Endothelial cell (in vitro differentiated cells): ENCODE data around the gene SPINK6. TPM values are rescaled to one million over a fixed set of nuclear protein-coding genes. Genes with fewer than 3 reads are reported as not detected.

ENCODE experiments used
- DNase-seq: peaks from one replicate; pipeline ENCODE4 v3.0.0; 2021; ENCODE audit warnings: low spot score
- H3K27ac Mint-ChIP-seq: one replicate; pipeline ENCODE4 v1.8.0; 2021; ENCODE audit warnings: mixed read lengths, inconsistent platforms; ENCODE audit not compliant: unreplicated experiment
- H3K27me3 Mint-ChIP-seq: one replicate; pipeline ENCODE4 v1.8.0; 2021; ENCODE audit warnings: mild to moderate bottlenecking, moderate library complexity, mixed read lengths, inconsistent platforms; ENCODE audit not compliant: unreplicated experiment
- H3K36me3 Mint-ChIP-seq: one replicate; pipeline ENCODE4 v1.8.0; 2021; ENCODE audit warnings: mild to moderate bottlenecking, low read depth, mixed read lengths, inconsistent platforms; ENCODE audit not compliant: unreplicated experiment
- H3K4me1 Mint-ChIP-seq: one replicate; pipeline ENCODE4 v1.8.0; 2021; ENCODE audit warnings: mild to moderate bottlenecking, mixed read lengths, inconsistent platforms; ENCODE audit not compliant: unreplicated experiment
- H3K4me3 Mint-ChIP-seq: one replicate; pipeline ENCODE4 v1.8.0; 2021; ENCODE audit warnings: mild to moderate bottlenecking, mixed read lengths, inconsistent platforms; ENCODE audit not compliant: unreplicated experiment
- H3K9me3 Mint-ChIP-seq: one replicate; pipeline ENCODE4 v1.8.0; 2021; ENCODE audit warnings: mixed read lengths, inconsistent platforms; ENCODE audit not compliant: unreplicated experiment
- total RNA-seq: library from RNA; stranded (reverse); fragmentation: NEBNext Ultra II Directional; extraction: Animal tissue kit (Norgen Biotek cat#: 25700); gene quantifications from one replicate; pipeline ENCODE4 v1.2.1, GENCODE V29; 2021; ENCODE audit not compliant: unreplicated experiment
- TF ChIP-seq, protein P1 (sequence below): fragments of 200-600 bp; sonication (generic); IDR thresholded peaks from one replicate; pipeline ENCODE4 v1.5.0; 2021; ENCODE audit warnings: antibody characterized with exemption; ENCODE audit not compliant: unreplicated experiment

Gene SPINK6
- total RNA-seq, 1 donor from 2014 or later: not detected

DNA sequence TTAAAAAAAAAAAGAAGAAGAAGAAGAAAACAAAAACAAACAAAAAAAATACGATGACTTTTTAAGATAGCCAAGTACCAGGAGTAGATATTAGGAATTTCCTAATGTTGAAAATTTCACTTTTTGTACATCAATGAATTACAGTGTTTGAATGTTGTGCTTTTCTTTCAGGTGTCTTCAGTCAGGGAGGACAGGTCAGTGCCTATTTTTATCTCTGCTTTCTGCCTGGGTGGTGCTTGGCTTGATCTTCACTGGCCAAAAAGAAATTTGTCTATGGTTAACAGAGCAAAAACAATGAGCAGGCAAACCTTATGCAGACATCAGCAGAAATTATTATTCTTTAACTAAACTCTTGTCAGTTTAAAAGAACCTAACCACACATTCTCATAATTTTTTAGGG lies 3.0 kb downstream of the SPINK6 start:
- Mint-ChIP-seq H3K36me3 (no peaks in the 10 kb centered on the region), H3K27ac (no peak overlapping the region), H3K4me3 (no peak overlapping the region), H3K27me3 (no peaks in the 10 kb centered on the region), H3K4me1 (peaks cover 5% of the 10 kb centered on the region), H3K9me3 (no peaks in the 10 kb centered on the region)
- TF ChIP-seq, protein P1, sequence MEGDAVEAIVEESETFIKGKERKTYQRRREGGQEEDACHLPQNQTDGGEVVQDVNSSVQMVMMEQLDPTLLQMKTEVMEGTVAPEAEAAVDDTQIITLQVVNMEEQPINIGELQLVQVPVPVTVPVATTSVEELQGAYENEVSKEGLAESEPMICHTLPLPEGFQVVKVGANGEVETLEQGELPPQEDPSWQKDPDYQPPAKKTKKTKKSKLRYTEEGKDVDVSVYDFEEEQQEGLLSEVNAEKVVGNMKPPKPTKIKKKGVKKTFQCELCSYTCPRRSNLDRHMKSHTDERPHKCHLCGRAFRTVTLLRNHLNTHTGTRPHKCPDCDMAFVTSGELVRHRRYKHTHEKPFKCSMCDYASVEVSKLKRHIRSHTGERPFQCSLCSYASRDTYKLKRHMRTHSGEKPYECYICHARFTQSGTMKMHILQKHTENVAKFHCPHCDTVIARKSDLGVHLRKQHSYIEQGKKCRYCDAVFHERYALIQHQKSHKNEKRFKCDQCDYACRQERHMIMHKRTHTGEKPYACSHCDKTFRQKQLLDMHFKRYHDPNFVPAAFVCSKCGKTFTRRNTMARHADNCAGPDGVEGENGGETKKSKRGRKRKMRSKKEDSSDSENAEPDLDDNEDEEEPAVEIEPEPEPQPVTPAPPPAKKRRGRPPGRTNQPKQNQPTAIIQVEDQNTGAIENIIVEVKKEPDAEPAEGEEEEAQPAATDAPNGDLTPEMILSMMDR: no peak
- no peak for DNase-seq

DNA sequence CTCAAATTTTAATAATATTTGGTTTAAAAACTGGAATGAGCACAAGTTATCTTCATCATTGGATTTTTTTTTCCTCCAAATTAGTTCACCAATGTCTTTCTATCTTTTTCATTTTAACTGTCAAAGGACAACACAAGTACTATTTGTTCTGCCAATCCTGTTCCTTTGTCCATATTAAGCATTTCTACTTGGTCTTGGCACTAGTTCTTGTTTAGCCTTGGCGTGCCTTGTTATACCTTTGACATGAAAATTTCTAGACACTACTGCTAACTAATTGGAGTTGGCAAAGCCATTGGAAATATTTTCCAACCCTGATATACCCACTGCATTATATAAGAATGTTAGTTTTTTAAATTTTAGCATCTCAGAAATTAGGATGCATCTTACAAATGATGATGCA lies 3.8 kb downstream of the SPINK6 start:
- no peak overlapping the region for H3K27ac Mint-ChIP-seq
- TF ChIP-seq, protein P1: no peak
- no peak overlapping the region for H3K4me3 Mint-ChIP-seq

DNA sequence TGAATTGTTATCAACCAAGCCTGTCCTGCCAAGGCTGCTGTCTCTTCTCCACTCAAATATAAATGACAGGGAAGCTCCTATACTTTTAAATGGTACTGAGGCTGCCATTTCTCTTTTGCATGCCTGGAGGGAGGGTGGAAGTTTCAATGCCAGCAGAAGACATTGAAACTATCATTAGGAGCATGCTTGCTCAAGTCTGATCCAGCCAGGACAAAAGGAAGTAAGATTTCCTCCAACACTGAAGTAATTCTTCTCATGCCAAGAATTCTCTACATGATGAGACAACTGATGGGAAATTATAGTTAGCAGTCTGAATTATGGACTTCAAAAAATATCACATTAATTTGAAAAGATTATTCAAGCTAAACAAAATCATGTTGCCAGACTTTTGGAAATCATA lies 5.4 kb downstream of the SPINK6 start:
- Mint-ChIP-seq H3K36me3 (no peaks in the 10 kb centered on the region), H3K27ac (no peak overlapping the region), H3K4me1 (peaks cover 5% of the 10 kb centered on the region), H3K27me3 (no peaks in the 10 kb centered on the region), H3K4me3 (no peak overlapping the region), H3K9me3 (no peaks in the 10 kb centered on the region)
- TF ChIP-seq, protein P1: no peak
- no peak for DNase-seq

More for the DNA sequence above, 3.8 kb downstream of the SPINK6 start:
- no peaks in the 10 kb centered on the region for H3K36me3 Mint-ChIP-seq
- H3K9me3 Mint-ChIP-seq: no peaks in the 10 kb centered on the region
- no peak for DNase-seq
- H3K27me3 Mint-ChIP-seq: no peaks in the 10 kb centered on the region
- peaks cover 5% of the 10 kb centered on the region for H3K4me1 Mint-ChIP-seq

DNA sequence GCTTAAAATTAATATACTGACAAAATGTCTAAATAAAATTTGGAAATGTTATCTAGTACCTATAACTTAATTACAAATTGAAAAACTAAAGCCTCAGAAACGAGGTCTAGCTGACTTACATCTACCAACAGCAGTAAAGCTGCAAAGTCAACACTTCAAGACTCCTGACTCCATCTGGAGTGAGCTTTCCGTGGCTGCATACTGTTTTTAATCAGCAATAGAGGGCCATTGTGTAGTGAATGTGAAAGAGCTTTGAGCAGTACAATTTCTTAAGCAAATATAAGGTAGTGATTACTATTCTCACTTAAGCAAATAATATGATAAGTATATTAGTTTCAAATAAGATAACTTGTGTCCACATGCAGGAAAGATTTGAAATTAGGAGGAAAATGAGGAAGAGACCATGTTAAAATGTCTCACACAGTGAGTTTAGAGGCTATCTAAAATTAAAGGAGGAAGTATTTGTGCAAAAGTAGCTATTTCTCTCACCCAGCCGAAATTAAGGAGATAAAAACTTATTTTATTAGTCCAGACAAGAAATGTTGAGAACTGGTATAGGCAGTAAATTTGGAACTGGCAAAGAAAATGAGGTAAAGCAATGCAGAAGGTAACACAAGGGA lies 6.4 kb downstream of the SPINK6 start:
- TF ChIP-seq, protein P1: no peak
- no peaks in the 10 kb centered on the region for H3K36me3 Mint-ChIP-seq
- H3K4me1 Mint-ChIP-seq: peaks cover 5% of the 10 kb centered on the region
- H3K27ac Mint-ChIP-seq: no peak overlapping the region
- no peaks in the 10 kb centered on the region for H3K27me3 Mint-ChIP-seq
- DNase-seq: no peak
- H3K4me3 Mint-ChIP-seq: no peak overlapping the region
- no peaks in the 10 kb centered on the region for H3K9me3 Mint-ChIP-seq

- no peak for DNase-seq
- TF ChIP-seq, protein P1: no peak
- Mint-ChIP-seq H3K27me3 (no peaks in the 10 kb centered on the region), H3K4me3 (no peak overlapping the region), H3K36me3 (no peaks in the 10 kb centered on the region), H3K9me3 (no peaks in the 10 kb centered on the region), H3K27ac (no peak overlapping the region), H3K4me1 (no peaks in the 10 kb centered on the region)
Measured at GRCh38 chr5:148214665-148215185, 11.9 kb downstream of the SPINK6 start.
